CD4-positive, alpha-beta T cell (primary cell): ENCODE measurements around the gene SMARCC2. TPM values are rescaled to one million over a fixed set of nuclear protein-coding genes. Genes with fewer than 3 reads are reported as not detected.

Experiments used
- ATAC-seq: fragments of 200-7000 bp; cut with Tn5 transposase; one replicate; pipeline ENCODE4 v1.10.0; 2022; ENCODE audit warnings: mild to moderate bottlenecking; ENCODE audit not compliant: poor library complexity
- CTCF ChIA-PET: fragments of 350-600 bp; sonication (Branson Sonifier 250); formaldehyde crosslinking; loops from one replicate; lab custom pipeline; 2021; ENCODE audit warnings: antibody characterized with exemption, inconsistent platforms; lab: Charles Lee
- POLR2A ChIA-PET: fragments of 350-600 bp; sonication (Branson Sonifier 250); formaldehyde crosslinking; loops from one replicate; lab custom pipeline; 2021; ENCODE audit warnings: antibody characterized with exemption, inconsistent platforms; lab: Charles Lee
- DNase-seq, 14 experiments: peaks; one replicate each; pipeline ENCODE4 v3.0.0-alpha.2; 2013 to 2020; ENCODE audit warnings: mixed read lengths in 2 of 14
- H3K27ac ChIP-seq, 2 donors: one replicate each; pipeline versions ENCODE4 v1.5.1 to v1.7.0; 2013; ENCODE audit warnings: low read length in 2 of 2, low read depth in 1 of 2, mild to moderate bottlenecking in 1 of 2
- H3K27me3 ChIP-seq, 2 experiments: 1 replicate in 1 of 2; 2 replicates in 1 of 2; pipeline versions ENCODE4 v1.6.1 to v1.7.0; 2013; ENCODE audit warnings: low read length in 2 of 2, control low read depth in 1 of 2, mild to moderate bottlenecking in 1 of 2, moderate library complexity in 1 of 2; ENCODE audit not compliant: insufficient read depth in 2 of 2, control insufficient read depth in 1 of 2
- H3K36me3 ChIP-seq: one replicate; pipeline ENCODE4 v1.6.1; 2013; ENCODE audit warnings: low read length, control low read depth; ENCODE audit not compliant: insufficient read depth
- H3K4me1 ChIP-seq: one replicate; pipeline ENCODE4 v1.6.1; 2013; ENCODE audit warnings: low read length, control low read depth; ENCODE audit not compliant: insufficient read depth
- H3K4me3 ChIP-seq: one replicate; pipeline ENCODE4 v1.5.1; 2013; ENCODE audit warnings: mild to moderate bottlenecking, low read length, moderate library complexity
- H3K9me3 ChIP-seq, 2 experiments: 1 replicate in 1 of 2; 2 replicates in 1 of 2; pipeline versions ENCODE4 v1.6.1 to v1.7.0; 2013; ENCODE audit warnings: low read length in 2 of 2, mild to moderate bottlenecking in 2 of 2, control low read depth in 1 of 2, moderate library complexity in 1 of 2; ENCODE audit not compliant: control insufficient read depth in 1 of 2, insufficient read depth in 1 of 2
- H3K27ac Mint-ChIP-seq: one replicate; pipeline ENCODE4 v1.8.0; 2020; ENCODE audit warnings: mixed read lengths
- H3K27me3 Mint-ChIP-seq: one replicate; pipeline ENCODE4 v1.8.0; 2021; ENCODE audit warnings: mixed read lengths
- H3K36me3 Mint-ChIP-seq: one replicate; pipeline ENCODE4 v1.8.0; 2021; ENCODE audit warnings: low read depth, mixed read lengths
- H3K4me1 Mint-ChIP-seq: one replicate; pipeline ENCODE4 v1.8.0; 2021; ENCODE audit warnings: low read depth, mixed read lengths
- H3K4me3 Mint-ChIP-seq: one replicate; pipeline ENCODE4 v1.8.0; 2020; ENCODE audit warnings: mild to moderate bottlenecking, mixed read lengths
- H3K9me3 Mint-ChIP-seq: one replicate; pipeline ENCODE4 v1.8.0; 2020; ENCODE audit warnings: mixed read lengths
- CTCF ChIP-seq: fragments of 200-600 bp; IDR thresholded peaks from one replicate; pipeline ENCODE4 v1.8.0; 2022; ENCODE audit warnings: antibody characterized with exemption, mild to moderate bottlenecking
- intact Hi-C, 2 experiments: fragments of 100-400 bp; cut with DNase I in 1 of 2; cut with micrococcal nuclease in 1 of 2; formaldehyde crosslinking; loops; one replicate each; pipeline versions ENCODE4 v1.15.1 to v1.9.0; 2023 to 2025; cut with DNase I, micrococcal nuclease
- total RNA-seq, 174 experiments: library from RNA in 2 of 174; stranded (reverse) in 2 of 174; gene quantifications; one replicate each; pipeline ENCODE4 v1.2.3 and lab custom pipeline; 2021 to 2026

SMARCC2 gene
- total RNA-seq, 2 experiments from 2014 or later: 104 to 109 TPM

- peaks cover 85% of the 10 kb centered on the region for H3K36me3 ChIP-seq
- no peak for ATAC-seq
These were observed 26.6 kb downstream of the SMARCC2 start for GRCh38 chr12:56162468-56163290.

DNA sequence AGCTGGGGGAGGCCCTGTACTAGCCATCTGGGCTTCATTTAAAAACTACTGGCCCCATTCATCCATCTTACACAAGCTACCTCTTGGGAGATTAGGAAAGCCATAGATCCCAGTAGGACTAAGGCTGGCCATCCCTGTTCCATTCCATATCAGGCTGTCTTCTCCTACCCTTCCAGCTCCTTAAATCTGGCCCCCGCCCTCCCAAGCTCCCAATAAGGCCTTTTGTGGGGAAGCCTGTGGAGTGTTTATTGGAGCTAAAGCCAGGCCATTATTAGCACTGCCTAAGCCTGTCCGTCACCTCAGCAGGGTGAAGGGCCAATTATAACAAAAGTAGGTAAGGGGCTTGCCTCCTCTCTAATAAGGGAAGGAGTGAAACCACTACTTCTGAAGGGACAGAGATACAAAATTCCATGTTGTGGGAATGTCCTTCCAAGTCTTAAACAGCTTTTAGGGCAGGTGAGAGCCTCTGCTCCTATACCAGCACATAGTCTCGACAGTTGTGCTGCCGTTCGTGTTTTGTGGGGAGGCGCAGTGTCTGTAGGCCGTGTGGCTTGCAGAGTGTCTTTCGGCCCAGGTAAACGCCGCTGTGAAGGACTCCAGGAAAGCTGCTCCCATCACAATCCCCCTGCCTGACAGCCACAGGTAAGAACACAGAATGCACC, 27.5 kb downstream of the SMARCC2 start:
- H3K4me3 ChIP-seq: no peak overlapping the region
- DNase-seq (no peak), ATAC-seq (no peak)
- Mint-ChIP-seq H3K27me3 (no peaks in the 10 kb centered on the region), H3K27ac (peak overlapping the region; percentile 92), H3K4me1 (peaks cover 40% of the 10 kb centered on the region), H3K9me3 (no peaks in the 10 kb centered on the region), H3K4me3 (peak overlapping the region; percentile 76), H3K36me3 (peaks cover 82% of the 10 kb centered on the region)
- ChIA-PET POLR2A (interaction anchor here (0.6 to 6.7 kb wide), 11 partner anchors 8 to 60 kb away, joined by 3 to 89 read pairs (median 5); partner anchors contain the start of genes ESYT1, PA2G4, RNF41 and SMARCC2), CTCF (interaction anchor here (1.1 to 5.3 kb wide), 5 partner anchors 10 to 96 kb away, joined by 4 to 42 read pairs (median 5); partner anchors contain the start of genes ANKRD52, MYL6B, SMARCC2 and ZC3H10)
- H3K36me3 ChIP-seq: peaks cover 77% of the 10 kb centered on the region
- no peaks in the 10 kb centered on the region for H3K9me3 ChIP-seq
- H3K27ac ChIP-seq: peak overlapping the region; percentile 84 to 92
- H3K4me1 ChIP-seq: peaks cover 49% of the 10 kb centered on the region
- TF ChIP-seq CTCF: no peak
- no peaks in the 10 kb centered on the region for H3K27me3 ChIP-seq
- intact Hi-C loops: loop anchor here in 1 of 2 experiments (2.0 kb wide), 1 partner anchor 27 kb away; the partner anchor contains the start of gene SMARCC2

More at GRCh38 chr12:56162468-56163290, 26.6 kb downstream of the SMARCC2 start:
- no peaks in the 10 kb centered on the region for H3K9me3 Mint-ChIP-seq
- H3K4me1 Mint-ChIP-seq: peaks cover 33% of the 10 kb centered on the region
- H3K27ac Mint-ChIP-seq: peak overlapping the region; percentile 71
- H3K36me3 Mint-ChIP-seq: peaks cover 87% of the 10 kb centered on the region
- Histone ChIP-seq H3K4me1 (peaks cover 40% of the 10 kb centered on the region), H3K9me3 (no peaks in the 10 kb centered on the region), H3K27me3 (no peaks in the 10 kb centered on the region), H3K27ac (peak overlapping the region in 1 of 2 donors; percentile 1), H3K4me3 (no peak overlapping the region)
- DNase-seq: no peak
- POLR2A ChIA-PET: interaction anchor here (0.7 to 6.7 kb wide), 11 partner anchors 11 to 473 kb away, joined by 3 to 89 read pairs (median 5); partner anchors contain the start of genes ESYT1, MYL6B, RNF41 and SMARCC2
- TF ChIP-seq CTCF: no peak
- no peak overlapping the region for H3K4me3 Mint-ChIP-seq
- intact Hi-C loops: no loop called here
- no peaks in the 10 kb centered on the region for H3K27me3 Mint-ChIP-seq
- CTCF ChIA-PET: interaction anchor here (0.8 to 5.3 kb wide), 5 partner anchors 11 to 95 kb away, joined by 3 to 42 read pairs (median 6); partner anchors contain the start of genes ANKRD52, MYL6B and SMARCC2
